Brain microvascular endothelial cell (primary cell): ENCODE measurements around the gene PNMA1.

Experiments
- DNase-seq: peaks from one replicate; pipeline ENCODE4 v3.0.0-alpha.2; 2020
- H3K27ac ChIP-seq: fragments of 250-450 bp; sonication (Bioruptor Pico); 2 replicates; pipeline ENCODE4 v1.5.1; 2020; ENCODE audit warnings: mild to moderate bottlenecking, moderate library complexity
- H3K27me3 ChIP-seq: fragments of 250-450 bp; sonication (Bioruptor Pico); replicated peaks from 2 replicates; pipeline ENCODE4 v1.5.1; 2020; ENCODE audit warnings: mild to moderate bottlenecking
- H3K36me3 ChIP-seq: fragments of 250-450 bp; sonication (Bioruptor Pico); replicated peaks from 2 replicates; pipeline ENCODE4 v1.5.1; 2020; ENCODE audit warnings: mild to moderate bottlenecking
- H3K4me3 ChIP-seq: 2 replicates; pipeline ENCODE4 v1.5.1; 2011; ENCODE audit warnings: low read depth, mild to moderate bottlenecking, control low read depth, low read length, moderate library complexity
- in situ Hi-C: cut with HindIII; loops from 2 replicates; pipeline ENCODE4 v1.10.0; 2017; ENCODE audit warnings: low sequenced_read_pairs, low pct_ligation_motif_present
- TF ChIP-seq, protein P1 (sequence below): IDR thresholded peaks from 2 replicates; pipeline ENCODE4 v1.5.1; 2011; ENCODE audit warnings: low read depth, mild to moderate bottlenecking, moderate library complexity, low read length, control low read depth, inconsistent platforms; ENCODE audit errors: missing control alignments

The PNMA1 gene

DNA sequence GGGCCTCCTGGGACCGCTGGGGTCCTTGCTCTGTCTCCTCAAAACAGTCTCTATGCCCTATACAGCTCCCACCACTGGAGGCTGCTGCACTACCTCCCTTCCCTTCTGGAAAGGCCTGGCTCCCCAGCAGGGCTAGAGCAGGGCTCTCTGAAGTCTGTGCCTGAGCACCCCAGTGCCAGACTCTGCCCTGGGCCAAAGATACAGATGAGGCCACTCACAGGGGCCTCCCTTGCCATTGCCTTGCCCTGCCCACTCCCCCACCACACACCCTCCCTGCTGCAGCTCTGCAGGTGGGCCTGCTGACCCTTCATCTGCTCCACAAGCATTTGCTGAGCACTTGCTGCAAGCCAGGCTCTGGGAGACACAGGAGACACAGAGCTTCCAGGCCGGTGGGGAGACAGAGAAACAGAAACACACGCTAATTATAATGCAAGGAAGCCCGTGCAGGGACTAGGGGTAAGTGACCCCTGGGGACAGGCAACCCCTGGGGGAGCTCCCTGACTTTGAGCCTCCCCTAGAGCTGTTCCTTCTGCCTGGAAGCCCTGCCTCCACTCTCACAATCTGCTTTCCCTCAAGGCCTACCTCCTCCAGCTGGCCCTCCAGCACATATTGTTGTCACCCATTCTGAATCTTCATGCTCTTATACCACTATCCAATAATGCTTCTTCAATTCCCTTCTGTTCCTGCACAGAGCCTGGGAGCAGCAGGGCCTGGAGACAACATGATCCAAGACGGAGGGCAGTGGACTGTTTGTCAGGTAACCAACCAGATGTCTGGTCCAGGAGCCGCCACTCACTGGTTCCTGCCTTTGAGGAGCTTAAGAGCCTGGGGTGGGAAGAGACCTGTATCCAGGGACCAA is 32.6 kb upstream of the PNMA1 start:
- Histone ChIP-seq H3K36me3 (no peaks in the 10 kb centered on the region), H3K4me3 (no peak overlapping the region), H3K27ac (no peak overlapping the region), H3K27me3 (no peaks in the 10 kb centered on the region)
- no peak for DNase-seq
- in situ Hi-C loops, result no loop called here
- TF ChIP-seq, protein P1, sequence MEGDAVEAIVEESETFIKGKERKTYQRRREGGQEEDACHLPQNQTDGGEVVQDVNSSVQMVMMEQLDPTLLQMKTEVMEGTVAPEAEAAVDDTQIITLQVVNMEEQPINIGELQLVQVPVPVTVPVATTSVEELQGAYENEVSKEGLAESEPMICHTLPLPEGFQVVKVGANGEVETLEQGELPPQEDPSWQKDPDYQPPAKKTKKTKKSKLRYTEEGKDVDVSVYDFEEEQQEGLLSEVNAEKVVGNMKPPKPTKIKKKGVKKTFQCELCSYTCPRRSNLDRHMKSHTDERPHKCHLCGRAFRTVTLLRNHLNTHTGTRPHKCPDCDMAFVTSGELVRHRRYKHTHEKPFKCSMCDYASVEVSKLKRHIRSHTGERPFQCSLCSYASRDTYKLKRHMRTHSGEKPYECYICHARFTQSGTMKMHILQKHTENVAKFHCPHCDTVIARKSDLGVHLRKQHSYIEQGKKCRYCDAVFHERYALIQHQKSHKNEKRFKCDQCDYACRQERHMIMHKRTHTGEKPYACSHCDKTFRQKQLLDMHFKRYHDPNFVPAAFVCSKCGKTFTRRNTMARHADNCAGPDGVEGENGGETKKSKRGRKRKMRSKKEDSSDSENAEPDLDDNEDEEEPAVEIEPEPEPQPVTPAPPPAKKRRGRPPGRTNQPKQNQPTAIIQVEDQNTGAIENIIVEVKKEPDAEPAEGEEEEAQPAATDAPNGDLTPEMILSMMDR, result peak; percentile 55

DNA sequence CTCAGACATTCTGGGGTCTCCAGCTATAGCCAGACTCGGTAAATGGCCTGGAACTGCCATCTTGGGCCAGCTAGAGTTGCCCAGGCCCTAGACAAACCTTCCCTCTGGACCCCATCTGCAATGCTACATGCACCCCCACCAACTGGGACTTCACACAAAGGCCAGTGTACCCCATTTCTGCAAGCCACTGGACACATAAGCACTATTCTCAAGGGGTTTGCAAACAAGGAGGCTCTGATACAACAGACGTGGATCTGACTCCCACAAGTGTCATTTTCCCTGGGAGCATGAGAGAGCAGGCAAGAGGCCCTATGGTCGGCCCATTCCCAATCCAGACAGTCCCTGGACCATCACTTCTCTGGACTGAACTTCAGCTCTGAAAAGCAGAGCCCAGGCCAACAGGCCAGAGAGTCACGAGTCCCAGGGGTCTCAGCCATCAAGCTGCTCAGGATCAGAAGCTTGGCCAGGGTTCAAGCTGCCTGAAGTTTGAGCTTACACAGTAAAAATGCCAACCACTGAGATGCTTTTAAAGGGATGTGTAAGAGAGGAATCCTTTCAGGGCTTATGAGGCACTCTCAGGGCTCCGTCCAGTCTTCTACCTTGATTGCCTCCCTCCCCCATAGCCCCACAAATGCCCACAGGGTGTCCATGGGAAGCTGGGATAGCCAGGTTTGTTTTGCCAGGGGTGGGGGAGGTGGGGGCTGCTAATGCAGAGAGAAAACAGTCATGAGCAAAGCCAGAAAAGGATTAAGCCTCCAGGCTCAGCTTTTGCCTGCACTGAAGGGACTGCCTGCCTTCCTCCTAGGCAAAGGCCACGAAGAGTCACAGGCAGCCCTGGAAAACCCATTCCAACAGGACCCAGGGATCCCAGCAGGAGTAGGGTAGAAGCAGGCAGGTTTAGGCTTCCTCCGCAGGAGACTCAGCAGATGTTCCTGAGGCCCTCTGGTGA is 31.7 kb upstream of the PNMA1 start:
- Histone ChIP-seq H3K27ac (no peak overlapping the region), H3K4me3 (no peak overlapping the region), H3K36me3 (no peaks in the 10 kb centered on the region), H3K27me3 (no peaks in the 10 kb centered on the region)
- in situ Hi-C loops, result no loop called here
- DNase-seq, result no peak
- TF ChIP-seq, protein P1, result no peak

DNA sequence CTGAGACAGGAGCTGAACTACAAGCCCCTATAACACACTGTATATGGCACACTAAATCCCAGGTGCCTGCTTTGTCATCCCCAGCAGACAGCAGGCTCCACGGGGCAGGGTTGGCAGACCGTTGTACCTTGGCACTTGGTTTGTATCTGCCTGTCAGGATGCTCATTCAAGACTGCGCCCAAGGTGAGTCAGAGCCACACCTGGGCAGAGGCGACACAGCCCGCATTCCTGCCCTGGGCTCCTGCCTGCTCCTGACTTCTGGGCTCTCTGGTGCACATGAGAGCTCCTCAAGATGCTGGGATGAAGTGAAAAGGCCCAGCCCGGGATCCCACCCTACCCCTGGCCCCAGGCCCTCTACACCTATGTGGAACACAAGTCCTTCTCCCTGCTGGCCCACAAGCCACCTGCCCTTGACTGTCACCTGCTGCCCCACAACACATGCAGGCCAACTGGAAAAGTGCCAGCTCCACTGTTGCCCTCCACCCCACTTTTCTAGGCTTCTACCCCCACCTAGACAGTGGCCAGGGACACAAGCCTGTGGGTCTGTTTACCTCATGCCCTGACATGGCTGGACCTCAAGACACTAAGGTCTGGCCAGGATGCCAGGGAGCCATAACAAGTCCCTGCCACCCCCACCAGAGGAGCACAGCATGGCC is 30.8 kb upstream of the PNMA1 start:
- no peaks in the 10 kb centered on the region for H3K27me3 ChIP-seq
- no peak overlapping the region for H3K4me3 ChIP-seq
- no peak overlapping the region for H3K27ac ChIP-seq
- in situ Hi-C loops, result no loop called here
- DNase-seq, result no peak
- no peaks in the 10 kb centered on the region for H3K36me3 ChIP-seq
- TF ChIP-seq, protein P1, result no peak

DNA sequence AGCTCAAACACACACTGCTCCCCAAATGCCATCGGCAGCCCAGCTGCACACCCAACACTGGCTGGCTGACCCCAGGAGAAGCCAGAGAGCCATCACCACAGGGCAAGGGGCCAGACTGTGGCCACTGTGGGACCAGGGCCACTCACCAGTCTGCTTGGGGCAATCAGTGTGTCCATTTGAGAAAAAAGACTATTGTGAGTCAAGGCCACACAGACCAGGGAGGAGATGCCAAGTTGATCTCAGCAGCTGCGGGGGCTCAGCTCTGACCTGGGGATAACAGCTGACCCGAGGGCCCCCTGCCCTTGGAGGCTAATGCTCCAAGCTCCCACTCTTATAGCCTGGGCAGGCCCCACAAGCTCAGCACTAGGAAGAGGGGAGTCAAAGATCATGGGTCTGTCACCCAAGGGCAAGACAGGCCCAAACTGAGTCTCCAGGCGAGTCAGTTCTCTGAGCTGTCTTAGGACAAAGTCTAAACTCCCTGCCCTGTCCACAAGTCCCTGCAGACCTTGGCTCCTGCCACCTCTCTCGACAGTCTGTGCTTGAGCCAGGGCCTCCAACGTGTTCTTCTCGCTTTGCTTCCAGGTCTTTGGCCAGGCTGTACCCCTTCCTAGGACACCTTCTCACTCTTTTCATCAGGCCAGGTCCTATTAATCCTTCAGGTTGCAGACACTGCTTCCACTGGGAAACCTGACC is 30.1 kb upstream of the PNMA1 start:
- peaks cover 6% of the 10 kb centered on the region for H3K36me3 ChIP-seq
- no peak overlapping the region for H3K27ac ChIP-seq
- TF ChIP-seq, protein P1, result no peak
- H3K27me3 ChIP-seq, result no peaks in the 10 kb centered on the region
- H3K4me3 ChIP-seq, result no peak overlapping the region
- no peak for DNase-seq
- in situ Hi-C loops, result no loop called here

DNA sequence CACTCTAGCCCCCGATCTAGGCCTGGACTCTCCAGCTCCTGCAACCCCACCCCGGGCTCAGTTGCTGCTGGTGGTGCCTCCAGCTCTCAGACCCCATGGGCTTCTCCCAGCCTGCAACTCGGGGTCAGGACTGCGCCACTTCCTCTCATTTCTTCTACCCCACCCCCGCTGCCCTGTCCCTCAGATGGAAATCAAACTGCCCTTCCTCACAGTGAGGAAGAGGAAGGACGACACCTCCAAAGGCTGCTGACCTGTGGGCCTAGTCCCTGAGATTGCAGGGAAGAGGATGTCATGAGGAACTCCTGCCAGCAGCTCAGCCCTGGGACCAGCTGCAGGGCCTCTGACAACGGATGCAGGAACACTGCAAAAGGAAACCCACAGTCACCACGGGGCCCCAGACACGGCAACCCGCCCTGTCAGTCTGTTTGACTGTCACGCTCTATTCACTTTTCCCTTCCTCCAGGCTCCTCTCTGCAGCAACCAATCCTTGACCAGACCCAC is 29.3 kb upstream of the PNMA1 start:
- TF ChIP-seq, protein P1, result no peak
- Histone ChIP-seq H3K36me3 (peaks cover 14% of the 10 kb centered on the region), H3K27me3 (no peaks in the 10 kb centered on the region), H3K27ac (no peak overlapping the region), H3K4me3 (no peak overlapping the region)
- DNase-seq, result no peak
- in situ Hi-C loops, result no loop called here
